ENCODE data around the gene C6orf132.
A peak's percentile ranks its signal among the peaks of the same experiment; 100 is the strongest.

Gene C6orf132, protein sequence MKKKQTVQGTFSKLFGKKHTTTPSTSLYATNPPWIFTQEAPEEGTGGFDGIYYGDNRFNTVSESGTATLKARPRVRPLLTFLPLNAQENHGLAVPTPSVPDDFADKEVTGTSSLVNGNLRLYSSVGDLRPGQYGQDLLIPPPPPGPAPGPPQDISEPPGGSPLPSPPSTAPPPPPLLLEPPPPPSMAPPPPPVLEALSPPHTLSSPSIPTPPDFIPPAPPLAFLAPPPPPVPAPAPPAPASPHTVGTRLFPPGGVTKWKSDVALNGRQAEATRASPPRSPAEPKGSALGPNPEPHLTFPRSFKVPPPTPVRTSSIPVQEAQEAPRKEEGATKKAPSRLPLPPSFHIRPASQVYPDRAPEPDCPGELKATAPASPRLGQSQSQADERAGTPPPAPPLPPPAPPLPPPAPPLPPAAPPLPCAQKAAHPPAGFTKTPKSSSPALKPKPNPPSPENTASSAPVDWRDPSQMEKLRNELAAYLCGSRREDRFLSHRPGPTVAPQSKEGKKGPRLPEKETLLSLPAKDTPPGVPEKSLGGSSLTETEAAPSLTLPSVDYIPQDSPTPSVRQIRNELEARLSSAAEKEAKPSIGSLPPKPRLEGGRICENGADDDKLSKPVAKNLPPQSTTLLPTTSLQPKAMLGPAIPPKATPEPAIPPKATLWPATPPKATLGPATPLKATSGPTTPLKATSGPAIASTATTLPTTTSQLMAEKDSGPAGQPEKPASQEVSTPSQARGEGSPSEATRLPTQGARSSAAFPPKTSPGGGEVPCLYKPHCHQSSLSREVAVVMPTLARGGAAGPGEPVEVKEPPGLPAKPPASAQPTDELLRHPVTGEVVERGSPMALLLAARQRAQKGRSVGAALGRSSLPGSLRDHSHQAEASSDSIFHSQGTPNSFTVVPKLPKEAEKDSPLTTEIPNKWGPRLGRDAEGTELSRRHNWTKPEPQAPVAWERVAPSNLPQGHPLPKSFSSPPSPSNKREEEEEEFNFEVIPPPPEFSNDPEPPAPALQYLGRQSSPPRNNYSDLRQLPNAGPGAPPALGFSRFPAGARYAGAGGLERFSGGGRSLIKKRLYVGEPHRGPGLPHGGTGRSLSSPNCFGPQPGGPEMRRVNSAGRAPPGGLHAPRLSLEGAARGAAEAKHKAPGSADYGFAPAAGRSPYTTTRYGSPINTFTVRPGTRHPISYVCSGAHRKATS

DNA sequence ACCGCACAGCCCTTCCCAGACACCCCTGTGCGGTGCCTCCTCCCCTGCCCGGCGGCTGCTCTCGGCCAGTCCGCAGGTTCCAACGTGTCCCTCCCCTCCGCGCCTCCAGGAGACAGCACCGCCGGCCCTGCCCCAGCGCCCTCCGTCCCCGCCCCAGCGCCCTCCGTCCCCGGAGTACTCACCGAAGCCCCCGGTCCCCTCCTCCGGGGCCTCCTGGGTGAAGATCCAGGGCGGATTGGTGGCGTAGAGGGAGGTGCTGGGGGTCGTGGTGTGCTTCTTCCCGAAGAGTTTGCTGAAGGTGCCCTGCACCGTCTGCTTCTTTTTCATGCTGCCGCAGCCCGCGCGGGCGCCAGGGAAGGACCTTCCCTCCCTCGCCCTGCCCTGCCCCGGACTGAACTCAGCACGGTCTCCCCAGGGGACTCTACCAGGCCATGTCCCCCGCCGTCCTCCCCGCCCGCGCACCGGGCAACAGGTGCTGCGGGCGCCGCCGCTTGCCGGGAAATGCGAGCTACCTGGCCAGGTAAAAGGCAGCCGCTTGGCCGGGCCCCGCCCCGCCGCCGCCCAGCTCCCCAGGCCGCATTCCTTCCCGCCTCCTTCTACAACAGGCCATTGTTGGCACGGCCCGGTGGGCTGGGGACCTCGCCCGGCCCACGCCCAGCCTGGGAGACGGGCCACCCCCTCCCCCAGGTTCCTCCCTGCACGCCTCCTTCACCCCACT, at the start of gene C6orf132:
C6orf132 (minus strand) TSS at position 503 of the 718 bp plus-strand sequence; CDS start at position 327, 176 bp downstream.
- peak within 1 kb of the TSS; percentile 79 for H3K4me3 ChIP-seq (ENCODE audit: low read depth, low read length)
- TF ChIP-seq, protein P1, sequence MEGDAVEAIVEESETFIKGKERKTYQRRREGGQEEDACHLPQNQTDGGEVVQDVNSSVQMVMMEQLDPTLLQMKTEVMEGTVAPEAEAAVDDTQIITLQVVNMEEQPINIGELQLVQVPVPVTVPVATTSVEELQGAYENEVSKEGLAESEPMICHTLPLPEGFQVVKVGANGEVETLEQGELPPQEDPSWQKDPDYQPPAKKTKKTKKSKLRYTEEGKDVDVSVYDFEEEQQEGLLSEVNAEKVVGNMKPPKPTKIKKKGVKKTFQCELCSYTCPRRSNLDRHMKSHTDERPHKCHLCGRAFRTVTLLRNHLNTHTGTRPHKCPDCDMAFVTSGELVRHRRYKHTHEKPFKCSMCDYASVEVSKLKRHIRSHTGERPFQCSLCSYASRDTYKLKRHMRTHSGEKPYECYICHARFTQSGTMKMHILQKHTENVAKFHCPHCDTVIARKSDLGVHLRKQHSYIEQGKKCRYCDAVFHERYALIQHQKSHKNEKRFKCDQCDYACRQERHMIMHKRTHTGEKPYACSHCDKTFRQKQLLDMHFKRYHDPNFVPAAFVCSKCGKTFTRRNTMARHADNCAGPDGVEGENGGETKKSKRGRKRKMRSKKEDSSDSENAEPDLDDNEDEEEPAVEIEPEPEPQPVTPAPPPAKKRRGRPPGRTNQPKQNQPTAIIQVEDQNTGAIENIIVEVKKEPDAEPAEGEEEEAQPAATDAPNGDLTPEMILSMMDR (IDR thresholded peaks at IDR 0.05; ENCODE audit: low read depth, low read length), result no peak

DNA sequence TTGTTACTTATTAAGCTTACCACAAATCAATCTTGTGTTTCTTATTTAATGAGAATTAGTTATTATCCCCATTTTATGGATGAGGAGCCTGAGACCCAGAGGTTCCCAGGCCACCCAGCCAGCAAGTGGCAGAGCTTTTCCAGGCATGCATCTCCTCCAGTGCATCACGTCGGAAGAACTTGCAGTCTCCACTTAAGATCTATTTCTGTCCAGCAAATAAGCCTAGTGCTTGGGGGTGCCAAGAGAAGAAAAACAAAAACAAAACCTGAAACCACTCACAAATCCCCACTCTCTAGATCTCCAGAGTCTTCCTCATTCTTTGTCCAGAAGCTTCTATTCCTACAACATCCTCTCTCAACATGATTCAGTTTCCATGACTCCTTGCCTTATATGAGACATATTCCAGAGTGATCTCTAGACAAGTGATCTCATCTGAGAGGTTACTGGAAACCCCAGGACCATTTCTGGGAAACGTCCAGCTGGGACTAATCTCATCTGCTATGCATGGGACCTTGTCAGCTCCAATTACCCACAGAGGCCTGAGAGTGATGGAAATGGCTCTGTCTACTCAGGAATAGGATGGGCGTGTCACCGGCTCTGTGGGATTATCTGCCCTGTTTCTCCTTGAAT, 48.2 kb upstream of the C6orf132 start:
- TF ChIP-seq, protein P1 (IDR thresholded peaks at IDR 0.05; ENCODE audit: low read depth, low read length), result no peak

DNA sequence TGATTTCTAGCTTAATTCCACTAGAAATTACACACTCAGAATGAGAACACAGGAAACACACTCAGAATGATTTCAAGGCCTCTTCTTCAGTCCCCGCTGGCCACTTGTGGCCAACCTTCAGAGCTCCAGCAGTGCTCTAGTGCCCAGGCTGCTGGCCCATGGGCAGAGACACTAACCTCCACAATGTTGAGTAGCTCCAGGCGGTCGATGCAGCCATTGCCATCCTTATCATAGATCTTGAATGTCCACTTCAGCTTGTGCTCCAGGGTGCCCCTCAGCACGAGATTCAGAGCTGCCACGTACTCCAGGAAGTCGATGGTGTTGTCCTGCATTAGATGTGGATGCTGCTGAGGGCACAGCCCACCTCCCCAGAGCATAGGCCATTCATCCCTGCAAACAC, 46.0 kb upstream of the C6orf132 start:
- H3K4me3 ChIP-seq (ENCODE audit: low read depth, low read length), result no peak overlapping the region
- TF ChIP-seq, protein P1 (IDR thresholded peaks at IDR 0.05; ENCODE audit: low read depth, low read length), result no peak

More for the DNA sequence above, 48.2 kb upstream of the C6orf132 start:
- no peak overlapping the region for H3K4me3 ChIP-seq (ENCODE audit: low read depth, low read length)

DNA sequence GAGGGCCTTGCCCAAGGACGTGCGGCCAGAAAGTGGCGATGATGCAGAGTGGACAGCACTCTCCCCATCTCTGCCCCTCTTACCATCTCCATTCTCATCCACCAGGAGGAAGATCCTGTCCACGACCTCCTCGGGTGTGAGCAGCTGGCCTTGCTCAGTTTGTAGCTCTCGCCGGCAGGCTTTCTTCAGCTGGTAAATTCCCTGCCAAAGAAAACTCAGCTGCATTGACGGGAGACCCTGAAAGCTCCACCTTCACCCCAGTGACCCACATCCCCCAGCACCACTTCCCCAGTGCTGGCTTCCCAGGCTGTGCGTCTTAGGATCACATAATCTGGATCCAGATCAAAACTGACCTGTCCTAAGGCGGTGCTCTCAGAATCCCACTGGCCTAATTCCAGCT, 43.2 kb upstream of the C6orf132 start:
- TF ChIP-seq, protein P1 (IDR thresholded peaks at IDR 0.05; ENCODE audit: low read depth, low read length), result no peak
- no peak overlapping the region for H3K4me3 ChIP-seq (ENCODE audit: low read depth, low read length)

DNA sequence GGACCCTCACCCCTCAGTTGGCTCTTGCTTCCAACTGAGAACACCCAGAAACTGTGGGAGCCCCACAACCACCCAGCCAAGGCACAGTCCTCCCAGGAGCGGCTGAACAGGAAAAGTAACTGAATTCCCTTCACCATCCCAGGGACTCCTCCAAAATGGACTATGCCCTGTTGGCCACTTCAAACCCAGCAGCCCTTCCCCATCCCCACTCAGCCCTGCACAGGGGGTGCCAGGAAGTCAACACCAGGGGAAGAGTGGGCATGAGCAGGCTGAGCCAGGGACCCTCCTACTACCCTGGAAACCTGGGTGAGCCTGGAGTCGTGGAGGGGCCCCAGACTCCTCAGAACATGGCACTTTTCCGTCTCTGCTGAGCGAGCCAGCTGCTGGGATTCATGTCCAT, 42.1 kb upstream of the C6orf132 start:
- H3K4me3 ChIP-seq (ENCODE audit: low read depth, low read length), result no peak overlapping the region
- TF ChIP-seq, protein P1 (IDR thresholded peaks at IDR 0.05; ENCODE audit: low read depth, low read length), result no peak

DNA sequence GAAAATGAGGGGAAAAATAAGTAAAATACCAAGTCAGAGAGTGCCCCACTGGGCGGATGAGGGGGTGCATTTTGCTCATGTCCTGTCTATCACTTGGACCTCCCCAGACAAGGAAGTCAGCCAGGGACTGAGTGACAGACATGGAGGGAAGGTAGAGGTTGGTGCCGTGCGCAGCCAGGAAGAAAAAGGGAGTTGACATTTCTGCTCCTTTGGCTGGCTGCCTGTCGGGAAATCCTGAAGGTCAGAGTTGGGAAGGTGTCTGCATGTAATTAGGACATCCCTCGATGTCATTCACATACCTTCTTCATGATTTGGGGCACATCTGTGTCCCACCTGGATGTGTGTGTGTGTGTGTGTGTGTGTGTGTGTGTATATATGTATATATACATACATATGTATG, 39.7 kb upstream of the C6orf132 start:
- H3K4me3 ChIP-seq (ENCODE audit: low read depth, low read length), result no peak overlapping the region
- TF ChIP-seq, protein P1 (IDR thresholded peaks at IDR 0.05; ENCODE audit: low read depth, low read length), result no peak

Measured in WI38 (cell line).